Measurements from ENCODE around the gene DOCK7.

DNA sequence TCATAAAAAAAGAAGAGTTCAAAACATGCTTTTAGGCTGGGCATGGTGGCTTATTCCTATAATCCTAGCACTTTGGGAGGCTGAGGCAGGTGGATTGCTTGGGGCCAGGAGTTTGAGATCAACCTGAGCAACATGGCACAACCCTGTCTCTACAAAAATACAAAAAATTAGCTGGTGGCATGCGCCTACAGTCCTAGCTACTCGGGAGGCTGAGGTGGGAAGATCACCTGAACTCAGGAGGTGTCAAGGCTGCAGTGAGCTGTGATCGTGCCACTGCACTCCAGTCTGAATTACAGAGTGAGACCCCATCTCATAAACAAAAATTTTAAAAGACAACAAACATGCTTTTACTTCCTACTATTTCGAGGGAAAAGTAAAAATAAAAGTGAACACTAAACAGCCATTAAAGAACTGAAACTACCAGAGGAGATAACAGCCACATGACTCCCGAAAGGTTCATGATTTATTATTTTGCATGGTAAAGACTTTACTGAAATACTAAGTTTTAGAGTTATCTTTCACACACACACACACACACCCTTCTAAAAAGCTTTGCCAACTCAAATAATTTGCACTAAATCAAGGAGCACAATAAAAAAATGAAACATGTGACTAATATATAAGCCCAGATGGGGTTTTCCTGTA, 203.2 kb downstream of the DOCK7 start:
- TF ChIP-seq CTCF (IDR thresholded peaks at IDR 0.05) (no peak), POLR2AphosphoS5 (IDR thresholded peaks at IDR 0.05) (no peak)

Data from breast epithelium (tissue), 3 donors.